ENCODE measurements around the gene ZNF485. TPM values are rescaled to one million over a fixed set of nuclear protein-coding genes. Genes with fewer than 3 reads are reported as not detected.
A peak's percentile ranks its signal among the peaks of the same experiment; 100 is the strongest.

ZNF485 gene
- total RNA-seq, 4 donors from 2014 or later, result 1.8 to 4.8 (median 2.1) TPM

DNA sequence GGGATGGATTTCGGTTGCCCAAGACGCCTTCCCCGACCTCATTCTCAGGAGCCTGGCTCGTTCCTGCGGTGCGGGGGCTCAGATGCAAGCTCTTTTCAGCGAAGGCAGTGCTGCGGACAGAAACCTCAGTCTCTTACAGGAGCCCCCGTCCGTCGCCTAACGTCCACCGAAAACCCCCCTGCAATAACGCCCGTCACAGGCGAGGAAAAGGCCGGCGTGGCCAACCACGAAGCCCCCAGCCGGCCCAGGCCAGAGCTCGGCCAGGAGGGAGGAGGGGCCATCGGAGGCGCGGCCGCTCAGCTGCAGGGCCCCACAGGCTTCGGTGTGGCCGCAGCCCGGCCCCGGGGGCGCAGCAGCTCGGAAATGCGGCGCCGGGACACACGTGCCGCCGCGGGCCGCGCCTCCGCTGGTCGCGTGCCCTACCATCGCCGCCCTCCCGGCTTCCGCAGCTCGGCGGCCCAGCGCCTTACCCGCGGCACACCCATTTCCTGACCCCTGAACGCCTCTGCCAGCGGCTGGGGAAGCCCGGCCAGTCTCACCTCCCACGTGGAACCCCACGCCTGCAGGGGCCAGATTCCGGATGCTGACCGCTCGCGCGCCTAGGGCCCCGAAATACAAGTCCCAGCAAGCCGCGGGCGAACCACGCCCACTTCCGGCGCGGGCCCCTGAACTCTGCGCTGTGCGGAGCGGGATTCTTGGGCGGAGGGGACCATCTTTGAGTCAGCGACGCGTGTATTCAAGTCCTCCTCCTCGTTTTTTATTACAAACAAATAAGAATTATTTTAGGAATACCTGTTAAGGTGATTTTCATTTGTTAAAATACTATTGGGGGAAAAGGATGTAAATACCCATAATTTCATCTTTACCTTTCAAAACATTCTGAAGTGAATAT, 32.0 kb upstream of the ZNF485 start, which contains the start of gene ZNF239:
Gene ZNF239, minus strand, starts transcription at position 616 of the 892 bp plus-strand sequence. CDS start 16,537 bp downstream, outside the sequence.
- H3K36me3 ChIP-seq, result no peaks in the 10 kb centered on the region
- H3K4me3 ChIP-seq, result peak within 1 kb of the TSS; percentile 68
- no peaks in the 10 kb centered on the region for H3K9me3 ChIP-seq
- H3K27me3 ChIP-seq, result no peaks in the 10 kb centered on the region
- H3K27ac ChIP-seq, result peak within 1 kb of the TSS; percentile 61
- DNase-seq (ENCODE audit: low spot score in 2 of 2), result peak; percentile 92 to 93
- TF ChIP-seq POLR2AphosphoS5 (IDR thresholded peaks at IDR 0.05) (no peak), POLR2A (IDR thresholded peaks at IDR 0.05) (no peak), EP300 (IDR thresholded peaks at IDR 0.05) (no peak)
- TF ChIP-seq, protein P1, sequence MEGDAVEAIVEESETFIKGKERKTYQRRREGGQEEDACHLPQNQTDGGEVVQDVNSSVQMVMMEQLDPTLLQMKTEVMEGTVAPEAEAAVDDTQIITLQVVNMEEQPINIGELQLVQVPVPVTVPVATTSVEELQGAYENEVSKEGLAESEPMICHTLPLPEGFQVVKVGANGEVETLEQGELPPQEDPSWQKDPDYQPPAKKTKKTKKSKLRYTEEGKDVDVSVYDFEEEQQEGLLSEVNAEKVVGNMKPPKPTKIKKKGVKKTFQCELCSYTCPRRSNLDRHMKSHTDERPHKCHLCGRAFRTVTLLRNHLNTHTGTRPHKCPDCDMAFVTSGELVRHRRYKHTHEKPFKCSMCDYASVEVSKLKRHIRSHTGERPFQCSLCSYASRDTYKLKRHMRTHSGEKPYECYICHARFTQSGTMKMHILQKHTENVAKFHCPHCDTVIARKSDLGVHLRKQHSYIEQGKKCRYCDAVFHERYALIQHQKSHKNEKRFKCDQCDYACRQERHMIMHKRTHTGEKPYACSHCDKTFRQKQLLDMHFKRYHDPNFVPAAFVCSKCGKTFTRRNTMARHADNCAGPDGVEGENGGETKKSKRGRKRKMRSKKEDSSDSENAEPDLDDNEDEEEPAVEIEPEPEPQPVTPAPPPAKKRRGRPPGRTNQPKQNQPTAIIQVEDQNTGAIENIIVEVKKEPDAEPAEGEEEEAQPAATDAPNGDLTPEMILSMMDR (IDR thresholded peaks at IDR 0.05), result no peak
- WGBS, result 12% methylated on average over 28 of the region's 78 CpGs
- peaks cover 21% of the 10 kb centered on the region for H3K4me1 ChIP-seq

DNA sequence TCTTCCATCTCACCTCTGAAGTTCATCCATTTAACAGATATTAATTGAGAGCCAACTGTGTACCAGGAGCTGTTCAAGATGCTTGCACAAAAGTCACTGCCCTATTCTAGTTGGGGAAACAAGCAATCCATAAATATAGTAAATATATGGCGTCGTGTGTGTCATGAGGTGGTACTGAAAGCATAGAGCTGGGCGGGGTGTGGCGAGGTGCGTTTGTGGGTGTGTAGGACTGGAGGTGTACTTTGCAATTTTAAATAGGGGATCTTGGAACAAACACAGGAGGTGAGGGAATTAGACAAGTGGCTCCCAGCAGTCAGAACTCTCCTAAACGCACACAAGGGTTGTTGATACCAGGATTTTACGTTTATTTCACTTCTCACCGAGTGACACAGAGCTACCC, 31.3 kb upstream of the ZNF485 start:
- no peak overlapping the region for H3K27ac ChIP-seq
- H3K27me3 ChIP-seq, result no peaks in the 10 kb centered on the region
- no peak for DNase-seq (ENCODE audit: low spot score in 2 of 2)
- no peaks in the 10 kb centered on the region for H3K36me3 ChIP-seq
- TF ChIP-seq, protein P1 (IDR thresholded peaks at IDR 0.05), result no peak
- TF ChIP-seq POLR2AphosphoS5 (IDR thresholded peaks at IDR 0.05), result no peak
- peaks cover 21% of the 10 kb centered on the region for H3K4me1 ChIP-seq
- no peaks in the 10 kb centered on the region for H3K9me3 ChIP-seq
- 87% methylated on average over 8 of the region's 8 CpGs for WGBS
- H3K4me3 ChIP-seq, result peak overlapping the region; percentile 68

DNA sequence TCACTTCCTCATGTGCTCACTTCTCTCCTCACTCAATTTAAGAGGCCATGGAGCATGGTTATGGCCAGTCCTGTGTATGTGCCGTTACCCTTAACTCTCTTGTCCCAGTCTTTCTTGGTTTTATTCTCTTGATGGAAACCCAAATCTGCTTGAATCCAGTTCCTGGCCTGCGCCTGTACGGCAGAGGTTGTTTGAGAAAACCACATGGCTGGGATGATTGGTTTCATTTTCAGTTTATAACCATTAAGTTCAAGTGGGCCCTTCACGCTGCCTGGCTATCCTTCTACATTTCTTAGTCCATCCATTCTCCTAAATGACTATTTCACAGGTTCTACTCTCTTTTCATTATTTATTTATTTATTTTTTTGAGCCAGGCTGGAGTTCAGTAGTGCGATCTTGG, 30.2 kb upstream of the ZNF485 start:
- 93% methylated on average over 5 of the region's 5 CpGs for WGBS
- H3K4me1 ChIP-seq, result peaks cover 21% of the 10 kb centered on the region
- H3K27ac ChIP-seq, result no peak overlapping the region
- H3K27me3 ChIP-seq, result no peaks in the 10 kb centered on the region
- H3K4me3 ChIP-seq, result no peak overlapping the region
- TF ChIP-seq POLR2AphosphoS5 (IDR thresholded peaks at IDR 0.05), result no peak
- TF ChIP-seq EP300 (IDR thresholded peaks at IDR 0.05), result no peak
- no peaks in the 10 kb centered on the region for H3K36me3 ChIP-seq
- no peak for DNase-seq (ENCODE audit: low spot score in 2 of 2)
- H3K9me3 ChIP-seq, result no peaks in the 10 kb centered on the region

DNA sequence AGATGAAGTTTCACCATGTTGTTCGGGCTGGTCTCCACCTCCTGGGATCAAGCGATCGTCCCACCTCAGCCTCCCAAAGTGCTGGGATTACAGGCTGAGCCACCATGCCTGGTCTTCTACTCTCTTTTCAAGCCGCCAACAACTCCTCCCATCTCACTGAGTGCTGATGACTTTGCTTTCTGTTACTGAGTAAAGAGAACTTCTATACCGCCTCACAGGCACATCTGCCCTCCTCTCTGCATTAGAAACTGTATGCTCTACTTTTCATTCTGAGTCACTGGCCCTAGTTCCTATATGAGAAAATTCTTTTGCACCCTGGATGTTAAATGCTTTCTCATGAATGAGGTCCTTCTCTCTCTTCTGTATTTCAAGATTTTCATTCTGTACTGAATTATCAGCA, 29.7 kb upstream of the ZNF485 start:
- 93% methylated on average over 4 of the region's 5 CpGs for WGBS
- H3K36me3 ChIP-seq, result no peaks in the 10 kb centered on the region
- no peaks in the 10 kb centered on the region for H3K9me3 ChIP-seq
- no peak overlapping the region for H3K4me3 ChIP-seq
- H3K27ac ChIP-seq, result no peak overlapping the region
- TF ChIP-seq, protein P1 (IDR thresholded peaks at IDR 0.05), result no peak
- TF ChIP-seq EP300 (IDR thresholded peaks at IDR 0.05) (no peak), POLR2AphosphoS5 (IDR thresholded peaks at IDR 0.05) (no peak), POLR2A (IDR thresholded peaks at IDR 0.05) (no peak)
- peaks cover 21% of the 10 kb centered on the region for H3K4me1 ChIP-seq
- no peaks in the 10 kb centered on the region for H3K27me3 ChIP-seq
- DNase-seq (ENCODE audit: low spot score in 2 of 2), result no peak

DNA sequence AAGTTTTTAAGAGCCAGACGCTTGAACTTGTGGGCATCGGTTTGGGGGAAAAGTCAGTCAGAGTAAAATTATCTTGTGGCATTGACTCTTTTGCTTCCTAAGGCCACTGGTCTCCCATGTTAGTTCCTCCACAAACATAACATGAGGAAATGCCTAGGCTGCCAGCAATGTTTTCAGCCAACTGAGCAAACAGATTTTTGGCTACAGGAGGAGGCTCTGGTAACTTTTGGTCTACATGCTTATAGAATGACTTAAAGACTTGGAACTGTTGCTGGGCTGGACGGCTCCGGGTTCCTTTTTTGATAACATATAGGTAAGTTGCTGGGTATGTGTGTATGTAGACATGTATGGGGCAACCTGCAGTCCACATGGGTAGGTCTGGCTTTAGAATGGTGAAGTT, 22.2 kb upstream of the ZNF485 start:
- no peak for TF ChIP-seq POLR2AphosphoS5 (IDR thresholded peaks at IDR 0.05)
- no peak for TF ChIP-seq EP300 (IDR thresholded peaks at IDR 0.05)
- TF ChIP-seq, protein P1 (IDR thresholded peaks at IDR 0.05), result no peak
- no peak for TF ChIP-seq POLR2A (IDR thresholded peaks at IDR 0.05)
- H3K36me3 ChIP-seq, result no peaks in the 10 kb centered on the region
- H3K4me3 ChIP-seq, result no peak overlapping the region
- no peak for DNase-seq (ENCODE audit: low spot score in 2 of 2)
- no peak overlapping the region for H3K27ac ChIP-seq
- H3K27me3 ChIP-seq, result no peaks in the 10 kb centered on the region
- 77% methylated on average over 4 of the region's 4 CpGs for WGBS
- H3K4me1 ChIP-seq, result no peaks in the 10 kb centered on the region
- H3K9me3 ChIP-seq, result no peaks in the 10 kb centered on the region

All from suprapubic skin (tissue), 4 donors.